ENCODE measurements around the gene PLP1. TPM values are rescaled to one million over a fixed set of nuclear protein-coding genes. Genes with fewer than 3 reads are reported as not detected.

Gene PLP1
- total RNA-seq, 2 donors from 2014 or later = 5.1 to 16.0 TPM

DNA sequence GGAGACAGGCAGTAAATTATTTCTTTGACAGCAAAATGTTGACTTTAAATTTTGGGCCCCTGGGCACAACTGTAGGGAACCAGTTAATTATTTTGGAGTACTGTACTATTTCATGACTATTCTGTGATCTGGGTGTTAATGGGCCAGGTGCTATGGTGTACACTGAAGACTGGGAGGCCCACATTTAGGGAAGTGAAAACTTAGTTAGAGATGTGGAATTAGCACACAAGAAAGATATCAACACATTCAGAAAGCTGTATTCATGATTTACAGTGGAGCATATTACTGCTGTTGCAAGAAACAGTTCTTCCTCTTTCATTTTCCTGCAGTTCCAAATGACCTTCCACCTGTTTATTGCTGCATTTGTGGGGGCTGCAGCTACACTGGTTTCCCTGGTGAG is 12.4 kb downstream of the PLP1 start:
- Mint-ChIP-seq H3K4me1 (no peaks in the 10 kb centered on the region), H3K9me3 (no peaks in the 10 kb centered on the region), H3K36me3 (ENCODE audit: low read depth) (no peaks in the 10 kb centered on the region), H3K27ac (no peak overlapping the region), H3K4me3 (no peak overlapping the region), H3K27me3 (ENCODE audit: insufficient read depth) (peaks cover 6% of the 10 kb centered on the region)
- H3K27me3 ChIP-seq (ENCODE audit: control insufficient read depth, insufficient read depth, low read length, poor library complexity, severe bottlenecking) = no peaks in the 10 kb centered on the region
- H3K4me3 ChIP-seq (ENCODE audit: low read length) = no peak overlapping the region
- TF ChIP-seq, protein P1, sequence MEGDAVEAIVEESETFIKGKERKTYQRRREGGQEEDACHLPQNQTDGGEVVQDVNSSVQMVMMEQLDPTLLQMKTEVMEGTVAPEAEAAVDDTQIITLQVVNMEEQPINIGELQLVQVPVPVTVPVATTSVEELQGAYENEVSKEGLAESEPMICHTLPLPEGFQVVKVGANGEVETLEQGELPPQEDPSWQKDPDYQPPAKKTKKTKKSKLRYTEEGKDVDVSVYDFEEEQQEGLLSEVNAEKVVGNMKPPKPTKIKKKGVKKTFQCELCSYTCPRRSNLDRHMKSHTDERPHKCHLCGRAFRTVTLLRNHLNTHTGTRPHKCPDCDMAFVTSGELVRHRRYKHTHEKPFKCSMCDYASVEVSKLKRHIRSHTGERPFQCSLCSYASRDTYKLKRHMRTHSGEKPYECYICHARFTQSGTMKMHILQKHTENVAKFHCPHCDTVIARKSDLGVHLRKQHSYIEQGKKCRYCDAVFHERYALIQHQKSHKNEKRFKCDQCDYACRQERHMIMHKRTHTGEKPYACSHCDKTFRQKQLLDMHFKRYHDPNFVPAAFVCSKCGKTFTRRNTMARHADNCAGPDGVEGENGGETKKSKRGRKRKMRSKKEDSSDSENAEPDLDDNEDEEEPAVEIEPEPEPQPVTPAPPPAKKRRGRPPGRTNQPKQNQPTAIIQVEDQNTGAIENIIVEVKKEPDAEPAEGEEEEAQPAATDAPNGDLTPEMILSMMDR (conservative IDR thresholded peaks at IDR 0.05) = no peak
- peaks cover 3% of the 10 kb centered on the region for H3K4me1 ChIP-seq (ENCODE audit: control insufficient read depth, insufficient read depth, low read length)
- H3K9me3 ChIP-seq (ENCODE audit: control insufficient read depth, low read length) = no peaks in the 10 kb centered on the region
- H3K27ac ChIP-seq (ENCODE audit: low read depth, low read length) = no peak overlapping the region
- H3K36me3 ChIP-seq (ENCODE audit: control insufficient read depth, insufficient read depth, low read length) = no peaks in the 10 kb centered on the region
- no peak overlapping the region for H3K9ac ChIP-seq (ENCODE audit: extremely low read depth, low read length, poor library complexity, severe bottlenecking)
- DNase-seq = no peak

DNA sequence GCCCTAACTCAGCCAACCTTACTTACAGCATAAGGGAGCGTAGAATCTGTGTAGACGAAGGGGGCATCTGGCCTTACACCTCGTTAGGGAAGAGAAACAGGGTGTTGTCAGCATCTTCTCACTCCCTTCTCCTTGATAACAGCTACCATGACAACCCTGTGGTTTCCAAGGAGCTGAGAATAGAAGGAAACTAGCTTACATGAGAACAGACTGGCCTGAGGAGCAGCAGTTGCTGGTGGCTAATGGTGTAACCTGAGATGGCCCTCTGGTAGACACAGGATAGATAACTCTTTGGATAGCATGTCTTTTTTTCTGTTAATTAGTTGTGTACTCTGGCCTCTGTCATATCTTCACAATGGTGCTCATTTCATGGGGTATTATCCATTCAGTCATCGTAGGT is 14.6 kb downstream of the PLP1 start:
- peak; percentile 63 for DNase-seq
- Mint-ChIP-seq H3K27me3 (ENCODE audit: insufficient read depth) (peaks cover 9% of the 10 kb centered on the region), H3K27ac (no peak overlapping the region), H3K9me3 (no peaks in the 10 kb centered on the region), H3K36me3 (ENCODE audit: low read depth) (no peaks in the 10 kb centered on the region), H3K4me3 (no peak overlapping the region), H3K4me1 (no peaks in the 10 kb centered on the region)
- Histone ChIP-seq H3K36me3 (ENCODE audit: control insufficient read depth, insufficient read depth, low read length) (no peaks in the 10 kb centered on the region), H3K9ac (ENCODE audit: extremely low read depth, low read length, poor library complexity, severe bottlenecking) (no peak overlapping the region), H3K9me3 (ENCODE audit: control insufficient read depth, low read length) (no peaks in the 10 kb centered on the region), H3K4me3 (ENCODE audit: low read length) (no peak overlapping the region), H3K27me3 (ENCODE audit: control insufficient read depth, insufficient read depth, low read length, poor library complexity, severe bottlenecking) (no peaks in the 10 kb centered on the region), H3K4me1 (ENCODE audit: control insufficient read depth, insufficient read depth, low read length) (peaks cover 3% of the 10 kb centered on the region), H3K27ac (ENCODE audit: low read depth, low read length) (no peak overlapping the region)
- TF ChIP-seq, protein P1 (conservative IDR thresholded peaks at IDR 0.05) = no peak
- 77% methylated on average over 4 of the region's 4 CpGs; no CpG with 5 or more reads in 1 of the 2 experiments for WGBS, 2 experiments (ENCODE audit: insufficient coverage in 1 of 2, insufficient read length in 1 of 2)

DNA sequence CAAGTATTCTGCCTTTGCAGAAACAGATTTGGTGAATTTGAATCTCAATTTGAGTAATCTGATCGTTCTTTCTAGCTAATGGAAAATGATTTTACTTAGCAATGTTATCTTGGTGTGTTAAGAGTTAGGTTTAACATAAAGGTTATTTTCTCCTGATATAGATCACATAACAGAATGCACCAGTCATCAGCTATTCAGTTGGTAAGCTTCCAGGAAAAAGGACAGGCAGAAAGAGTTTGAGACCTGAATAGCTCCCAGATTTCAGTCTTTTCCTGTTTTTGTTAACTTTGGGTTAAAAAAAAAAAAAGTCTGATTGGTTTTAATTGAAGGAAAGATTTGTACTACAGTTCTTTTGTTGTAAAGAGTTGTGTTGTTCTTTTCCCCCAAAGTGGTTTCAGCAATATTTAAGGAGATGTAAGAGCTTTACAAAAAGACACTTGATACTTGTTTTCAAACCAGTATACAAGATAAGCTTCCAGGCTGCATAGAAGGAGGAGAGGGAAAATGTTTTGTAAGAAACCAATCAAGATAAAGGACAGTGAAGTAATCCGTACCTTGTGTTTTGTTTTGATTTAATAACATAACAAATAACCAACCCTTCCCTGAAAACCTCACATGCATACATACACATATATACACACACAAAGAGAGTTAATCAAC is 15.3 kb downstream of the PLP1 start:
- TF ChIP-seq, protein P1 (conservative IDR thresholded peaks at IDR 0.05) = no peak
- no peaks in the 10 kb centered on the region for H3K36me3 Mint-ChIP-seq (ENCODE audit: low read depth)
- H3K4me3 ChIP-seq (ENCODE audit: low read length) = no peak overlapping the region
- no peaks in the 10 kb centered on the region for H3K9me3 ChIP-seq (ENCODE audit: control insufficient read depth, low read length)
- H3K36me3 ChIP-seq (ENCODE audit: control insufficient read depth, insufficient read depth, low read length) = no peaks in the 10 kb centered on the region
- H3K9ac ChIP-seq (ENCODE audit: extremely low read depth, low read length, poor library complexity, severe bottlenecking) = no peak overlapping the region
- H3K27ac Mint-ChIP-seq = no peak overlapping the region
- peaks cover 3% of the 10 kb centered on the region for H3K4me1 ChIP-seq (ENCODE audit: control insufficient read depth, insufficient read depth, low read length)
- no peak overlapping the region for H3K4me3 Mint-ChIP-seq
- peaks cover 9% of the 10 kb centered on the region for H3K27me3 Mint-ChIP-seq (ENCODE audit: insufficient read depth)
- no peaks in the 10 kb centered on the region for H3K9me3 Mint-ChIP-seq
- no peaks in the 10 kb centered on the region for H3K27me3 ChIP-seq (ENCODE audit: control insufficient read depth, insufficient read depth, low read length, poor library complexity, severe bottlenecking)
- WGBS, 2 experiments (ENCODE audit: insufficient coverage in 1 of 2, insufficient read length in 1 of 2) = 86% methylated on average over 1 of the region's 2 CpGs; no CpG with 5 or more reads in 1 of the 2 experiments
- H3K27ac ChIP-seq (ENCODE audit: low read depth, low read length) = no peak overlapping the region
- no peak for DNase-seq
- no peaks in the 10 kb centered on the region for H3K4me1 Mint-ChIP-seq
